ACC112 (cell line): ENCODE data around the gene SNCAIP.
"Not testable (repeated sequence)": the region's sequence is repeated elsewhere in the genome, so short reads cannot be mapped to it uniquely, and the experiment has no call there.

ENCODE experiments used
- H2AFZ ChIP-seq: fragments of 200-600 bp; sonication (generic); one replicate; pipeline ENCODE4 v1.6.0; 2017; ENCODE audit warnings: antibody characterized with exemption, low read length; ENCODE audit not compliant: unreplicated experiment
- H3K27ac ChIP-seq: fragments of 200-600 bp; sonication (generic); 2 replicates; pipeline ENCODE4 v1.5.1; 2014; ENCODE audit warnings: low read depth, mild to moderate bottlenecking, antibody characterized with exemption, low read length, moderate library complexity
- H3K27me3 ChIP-seq: fragments of 200-600 bp; sonication (generic); 2 replicates; pipeline ENCODE4 v1.6.1; 2014; ENCODE audit warnings: mild to moderate bottlenecking, antibody characterized with exemption, low read length, moderate library complexity, mixed read lengths; ENCODE audit not compliant: insufficient read depth
- H3K36me3 ChIP-seq: fragments of 200-600 bp; sonication (generic); 2 replicates; pipeline ENCODE4 v1.6.1; 2016; ENCODE audit warnings: mild to moderate bottlenecking, antibody characterized with exemption, low read length, moderate library complexity, mixed read lengths; ENCODE audit not compliant: insufficient read depth
- H3K4me1 ChIP-seq: fragments of 200-600 bp; sonication (generic); one replicate; pipeline ENCODE4 v1.6.1; 2016; ENCODE audit warnings: low read length, mixed read lengths; ENCODE audit not compliant: insufficient read depth, unreplicated experiment, control insufficient read depth
- H3K4me3 ChIP-seq: fragments of 200-600 bp; sonication (generic); 2 replicates; pipeline ENCODE4 v1.5.1; 2014; ENCODE audit warnings: mild to moderate bottlenecking, low read depth, low read length
- H3K79me2 ChIP-seq: fragments of 200-600 bp; sonication (generic); one replicate; pipeline ENCODE4 v1.6.0; 2016; ENCODE audit warnings: low read length; ENCODE audit not compliant: control insufficient read depth, unreplicated experiment, insufficient read depth

SNCAIP gene

DNA sequence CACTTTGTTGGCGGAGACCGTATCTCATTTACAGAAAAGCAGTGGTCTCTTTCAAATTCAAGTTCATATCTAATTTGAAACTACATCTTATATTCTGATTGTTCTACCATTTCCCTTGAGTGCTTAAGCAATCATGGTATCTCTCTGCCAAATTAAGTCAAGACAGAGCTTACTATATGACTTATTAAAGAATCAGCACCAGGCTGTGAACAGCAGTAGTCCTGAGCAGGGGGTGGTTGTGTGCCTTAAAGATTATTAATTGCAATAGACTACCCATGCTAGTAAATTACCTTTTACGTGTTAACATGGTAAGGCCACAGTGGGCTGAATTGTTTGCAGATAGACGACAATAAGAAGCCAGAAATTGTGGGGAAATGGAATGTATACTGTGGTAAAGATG lies 21.5 kb downstream of the SNCAIP start:
- Histone ChIP-seq H2AFZ (no peak overlapping the region), H3K27ac (no peak overlapping the region), H3K79me2 (no peaks in the 10 kb centered on the region), H3K4me3 (no peak overlapping the region), H3K4me1 (no peaks in the 10 kb centered on the region), H3K27me3 (0 out of 2 replicates have a peak, but pooled peaks cover 3% of the 10 kb centered on the region), H3K36me3 (no peaks in the 10 kb centered on the region)

DNA sequence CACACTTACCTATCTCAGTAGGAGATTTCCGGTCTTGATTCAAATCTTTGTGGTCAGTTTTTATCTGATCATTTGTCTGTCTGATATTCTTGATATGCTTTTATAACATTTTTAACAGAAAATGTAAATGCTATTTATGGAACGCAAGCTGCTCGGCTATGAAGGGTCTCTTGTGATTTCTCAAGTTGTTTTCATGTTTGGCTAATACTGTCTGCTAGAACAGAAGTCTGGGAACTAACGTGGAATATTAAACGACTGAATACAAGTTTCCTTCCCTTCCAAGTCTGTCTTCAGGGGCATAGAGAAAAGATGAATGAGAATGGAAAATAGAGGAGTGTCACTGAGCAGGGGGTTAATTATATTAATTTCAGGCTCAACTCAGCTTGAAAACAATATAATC lies 27.6 kb downstream of the SNCAIP start:
- H3K4me3 ChIP-seq, result no peak overlapping the region
- no peak overlapping the region for H3K27ac ChIP-seq
- H3K36me3 ChIP-seq, result no peaks in the 10 kb centered on the region
- H3K4me1 ChIP-seq, result no peaks in the 10 kb centered on the region
- H3K27me3 ChIP-seq, result no peaks in the 10 kb centered on the region
- H3K79me2 ChIP-seq, result no peaks in the 10 kb centered on the region
- no peak overlapping the region for H2AFZ ChIP-seq

DNA sequence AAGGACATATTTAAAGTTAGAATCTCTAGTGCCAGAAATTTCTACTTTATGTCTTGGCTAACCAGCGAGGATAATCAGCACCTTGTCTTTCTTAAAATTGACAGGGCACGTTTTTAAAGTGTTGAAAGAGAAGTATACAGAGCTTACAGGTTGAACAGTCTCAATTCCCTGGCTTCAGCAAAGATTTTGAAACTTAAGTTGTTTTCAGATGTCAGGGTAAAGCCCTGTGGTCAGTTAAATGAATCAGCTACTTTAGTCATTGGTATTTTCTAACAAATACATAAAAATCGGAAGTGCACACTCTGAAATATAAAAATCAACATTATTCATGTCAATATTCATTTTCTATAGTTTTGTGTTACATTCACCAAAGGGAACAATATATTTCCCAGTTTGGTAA lies 29.1 kb downstream of the SNCAIP start:
- Histone ChIP-seq H3K27ac (no peak overlapping the region), H3K36me3 (no peaks in the 10 kb centered on the region), H3K4me3 (no peak overlapping the region), H3K4me1 (no peaks in the 10 kb centered on the region), H3K27me3 (no peaks in the 10 kb centered on the region), H3K79me2 (no peaks in the 10 kb centered on the region), H2AFZ (no peak overlapping the region)

DNA sequence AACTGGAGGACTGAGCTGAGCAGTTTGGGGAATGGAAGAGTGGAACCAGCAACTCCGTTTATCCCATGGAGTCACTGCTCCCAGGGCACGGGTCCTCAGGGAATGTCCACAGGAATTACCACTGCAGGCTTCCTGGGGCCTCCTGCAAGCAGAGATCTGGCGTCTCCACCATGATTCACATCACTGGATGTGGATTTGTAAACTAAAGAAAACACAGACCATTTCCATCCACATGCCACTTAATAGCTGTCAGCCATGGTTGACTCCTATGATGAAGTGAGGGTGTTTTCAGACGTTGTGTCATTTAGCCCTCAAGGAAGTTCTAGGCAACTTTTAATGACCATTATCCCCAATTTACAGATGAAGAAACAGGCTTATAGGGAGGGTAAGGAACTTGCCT lies 30.2 kb downstream of the SNCAIP start:
- no peaks in the 10 kb centered on the region for H3K36me3 ChIP-seq
- H3K27me3 ChIP-seq, result no peaks in the 10 kb centered on the region
- H2AFZ ChIP-seq, result no peak overlapping the region
- H3K4me1 ChIP-seq, result no peaks in the 10 kb centered on the region
- H3K4me3 ChIP-seq, result no peak overlapping the region
- H3K27ac ChIP-seq, result no peak overlapping the region
- H3K79me2 ChIP-seq, result no peaks in the 10 kb centered on the region

DNA sequence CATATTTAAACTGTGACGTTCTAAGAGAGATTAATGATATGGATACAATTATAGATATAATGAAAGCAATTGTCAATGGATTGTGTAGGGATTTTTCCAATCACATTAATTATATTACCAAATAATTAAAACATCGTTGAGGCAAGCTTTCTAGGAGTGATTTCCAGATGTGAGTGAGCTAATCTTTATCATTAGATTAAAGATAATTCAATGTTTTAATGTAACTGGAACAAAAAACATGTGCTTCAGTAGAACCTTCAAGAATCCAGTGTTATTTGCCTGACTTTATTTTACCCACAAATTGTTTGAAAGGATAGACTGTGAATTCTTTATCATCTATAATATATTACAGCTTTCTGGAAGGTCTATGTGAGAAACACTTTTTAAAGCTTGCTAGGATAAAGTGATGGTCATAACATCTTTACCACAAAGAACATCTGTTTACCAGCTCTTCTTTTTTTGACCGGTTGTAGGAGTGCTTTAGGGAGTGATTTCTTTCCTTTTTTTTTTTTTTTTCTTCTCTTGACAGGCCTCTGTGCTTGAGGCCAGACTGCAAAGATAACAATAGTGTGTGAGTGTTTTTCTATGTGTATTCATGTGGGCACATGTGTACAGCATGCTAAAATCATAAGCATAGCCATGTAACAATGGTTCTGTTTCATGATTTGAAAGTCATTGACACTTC lies 35.0 kb downstream of the SNCAIP start:
- Histone ChIP-seq H3K36me3 (no peaks in the 10 kb centered on the region), H3K27me3 (no peaks in the 10 kb centered on the region), H3K27ac (no peak overlapping the region)

DNA sequence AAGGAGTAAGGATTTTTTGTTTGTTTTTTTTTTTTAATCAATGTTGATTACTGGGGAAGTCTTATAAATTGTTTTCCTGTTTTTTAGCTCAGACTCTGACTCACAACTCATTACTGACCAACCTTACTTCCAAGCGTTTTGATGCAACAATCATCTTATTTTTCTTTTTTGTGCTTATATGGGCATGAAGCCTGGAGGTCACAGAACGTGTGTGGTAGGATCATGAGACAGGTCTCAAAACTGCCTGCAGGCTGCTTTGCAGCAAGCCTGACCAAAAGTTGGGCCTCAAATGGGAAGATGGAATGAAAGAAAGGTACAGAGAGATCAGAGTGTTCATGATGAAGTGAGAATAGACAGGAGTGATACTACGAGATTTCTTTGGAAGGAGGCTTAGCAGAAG lies 38.5 kb downstream of the SNCAIP start:
- Histone ChIP-seq H3K27ac (no peak overlapping the region), H3K4me1 (no peaks in the 10 kb centered on the region), H3K79me2 (no peaks in the 10 kb centered on the region), H3K27me3 (no peaks in the 10 kb centered on the region), H2AFZ (no peak overlapping the region), H3K36me3 (no peaks in the 10 kb centered on the region), H3K4me3 (no peak overlapping the region)

More for the DNA sequence above, 35.0 kb downstream of the SNCAIP start:
- H2AFZ ChIP-seq, result no peak overlapping the region
- no peaks in the 10 kb centered on the region for H3K4me1 ChIP-seq
- no peaks in the 10 kb centered on the region for H3K79me2 ChIP-seq
- H3K4me3 ChIP-seq, result no peak overlapping the region

DNA sequence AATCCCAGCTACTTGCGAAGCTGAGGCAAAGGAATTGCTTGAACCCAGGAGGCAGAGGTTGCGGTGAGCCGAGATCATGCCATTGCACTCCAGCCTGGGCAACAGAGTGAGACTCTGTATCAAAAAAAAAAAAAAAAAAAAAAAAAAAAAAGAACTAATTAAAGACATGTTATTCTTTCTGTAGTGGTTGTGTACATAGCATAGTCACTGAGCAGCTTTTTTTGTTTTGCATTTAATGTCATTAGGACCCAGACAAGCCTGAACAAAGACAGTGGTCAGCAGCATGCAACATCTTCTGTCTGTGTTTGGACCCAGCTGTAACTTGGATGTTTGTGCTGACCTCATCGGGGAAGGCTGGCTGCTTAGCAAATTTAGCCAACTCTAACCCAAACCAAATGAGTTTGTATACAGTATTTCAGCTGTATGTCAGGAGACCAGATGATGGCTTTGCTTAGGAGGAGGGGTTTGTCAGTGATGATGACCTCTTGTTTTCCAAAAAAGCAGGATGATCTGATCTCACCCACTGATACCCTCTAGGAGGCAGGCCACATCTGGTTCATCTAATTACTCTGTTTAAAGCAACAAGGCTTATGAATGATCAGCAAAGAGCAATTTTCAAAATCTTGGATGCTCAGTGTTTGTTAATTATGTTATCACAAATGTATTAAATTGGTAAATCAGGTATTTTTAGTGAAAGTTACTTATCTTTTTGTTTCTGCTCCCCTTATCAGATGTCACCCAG lies 39.5 kb downstream of the SNCAIP start:
- Histone ChIP-seq H3K79me2 (no peaks in the 10 kb centered on the region), H2AFZ (no peak overlapping the region), H3K27me3 (no peaks in the 10 kb centered on the region), H3K4me1 (no peaks in the 10 kb centered on the region), H3K4me3 (no peak overlapping the region), H3K27ac (no peak overlapping the region), H3K36me3 (no peaks in the 10 kb centered on the region)

DNA sequence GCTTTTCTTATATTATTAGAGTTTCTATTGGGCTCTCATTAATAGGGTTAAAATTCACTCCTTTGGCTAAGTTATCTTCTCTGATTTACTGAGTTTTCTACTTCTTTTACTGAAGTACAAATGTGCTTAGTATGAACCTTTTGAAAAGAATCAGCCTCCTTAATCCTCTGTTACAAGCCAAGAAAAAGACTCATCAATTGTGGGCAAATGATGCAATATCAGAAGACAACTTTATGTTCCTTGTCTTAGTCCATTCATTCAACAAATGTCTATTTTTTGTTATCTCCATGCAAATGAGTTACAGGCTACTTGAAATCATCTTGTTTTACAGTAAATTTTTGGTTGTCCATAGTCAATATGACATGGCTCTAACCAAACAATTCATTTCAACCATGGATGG lies 40.3 kb downstream of the SNCAIP start:
- Histone ChIP-seq H3K27ac (no peak overlapping the region), H3K79me2 (no peaks in the 10 kb centered on the region), H3K36me3 (no peaks in the 10 kb centered on the region), H3K4me3 (no peak overlapping the region), H3K27me3 (no peaks in the 10 kb centered on the region), H2AFZ (no peak overlapping the region), H3K4me1 (no peaks in the 10 kb centered on the region)

DNA sequence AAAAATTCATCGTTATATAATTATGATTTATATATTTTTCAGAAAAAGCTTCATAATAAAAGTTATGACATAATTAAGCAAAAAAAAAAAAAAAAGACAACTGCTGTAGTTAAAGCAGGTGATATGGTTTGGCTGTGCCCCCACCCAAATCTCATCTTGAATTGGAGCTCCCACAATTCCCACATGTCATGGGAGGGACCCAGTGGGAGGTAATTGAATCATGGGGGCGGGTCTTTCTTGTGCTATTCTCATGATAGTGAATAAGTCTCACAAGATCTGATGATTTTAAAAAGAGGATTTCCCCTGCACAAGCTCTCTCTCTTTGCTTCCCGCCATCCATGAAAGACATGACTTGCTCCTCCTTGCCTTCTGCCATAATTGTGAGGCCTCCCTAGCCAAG lies 41.3 kb downstream of the SNCAIP start:
- H3K27me3 ChIP-seq, H3K36me3 ChIP-seq, H2AFZ ChIP-seq, H3K4me3 ChIP-seq, H3K4me1 ChIP-seq, H3K27ac ChIP-seq, H3K79me2 ChIP-seq: not testable (repeated sequence)

DNA sequence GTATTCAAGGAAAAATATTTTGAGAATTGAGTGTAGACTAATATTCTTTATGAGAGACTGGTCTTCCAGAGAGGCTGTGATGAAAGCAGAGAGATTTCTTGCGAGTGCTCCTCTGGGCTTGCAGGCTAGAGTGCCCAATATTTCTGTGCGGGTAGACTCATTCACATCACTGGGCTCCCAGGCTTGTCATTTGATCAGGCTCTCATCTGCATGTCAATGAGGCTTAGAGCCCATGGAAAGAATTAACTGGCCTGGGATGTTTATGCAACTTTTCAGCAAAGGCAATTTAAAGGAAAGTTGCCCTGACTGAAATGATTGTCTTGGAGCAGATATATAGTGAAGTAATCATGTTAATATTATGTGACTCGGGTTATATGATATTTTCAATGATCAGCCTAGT lies 42.3 kb downstream of the SNCAIP start:
- Histone ChIP-seq H3K27ac (no peak overlapping the region), H3K4me1 (no peaks in the 10 kb centered on the region), H3K36me3 (no peaks in the 10 kb centered on the region), H3K79me2 (no peaks in the 10 kb centered on the region), H2AFZ (no peak overlapping the region), H3K27me3 (no peaks in the 10 kb centered on the region), H3K4me3 (no peak overlapping the region)

DNA sequence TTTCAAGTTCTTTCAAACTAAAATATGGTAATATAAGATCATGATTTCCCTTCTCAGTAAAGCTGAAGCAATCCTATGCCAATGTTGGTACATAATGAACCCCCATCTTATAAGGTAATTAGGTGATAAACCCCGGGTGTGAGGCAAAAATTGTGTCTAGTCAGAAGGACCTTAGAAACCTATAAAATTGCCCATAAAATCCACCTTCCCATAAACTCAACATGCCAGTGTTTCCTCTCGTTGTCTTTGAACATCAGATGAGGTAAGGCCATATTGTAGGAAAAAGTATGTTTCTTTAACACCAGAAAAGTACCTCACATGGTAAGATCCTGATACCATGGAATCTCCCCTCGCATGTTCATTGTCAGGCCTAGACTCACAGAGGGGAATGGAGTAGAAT lies 43.3 kb downstream of the SNCAIP start:
- Histone ChIP-seq H3K4me3 (no peak overlapping the region), H3K4me1 (no peaks in the 10 kb centered on the region), H3K79me2 (no peaks in the 10 kb centered on the region), H2AFZ (no peak overlapping the region), H3K27me3 (0 out of 2 replicates have a peak, but pooled peaks cover under 1% of the 10 kb centered on the region), H3K27ac (no peak overlapping the region), H3K36me3 (no peaks in the 10 kb centered on the region)
